Measurements from ENCODE around the gene TNKS2. TPM values are rescaled to one million over a fixed set of nuclear protein-coding genes. Genes with fewer than 3 reads are reported as not detected.

Gene TNKS2
- total RNA-seq, 1 experiment from 2014 or later = 27.0 TPM

DNA sequence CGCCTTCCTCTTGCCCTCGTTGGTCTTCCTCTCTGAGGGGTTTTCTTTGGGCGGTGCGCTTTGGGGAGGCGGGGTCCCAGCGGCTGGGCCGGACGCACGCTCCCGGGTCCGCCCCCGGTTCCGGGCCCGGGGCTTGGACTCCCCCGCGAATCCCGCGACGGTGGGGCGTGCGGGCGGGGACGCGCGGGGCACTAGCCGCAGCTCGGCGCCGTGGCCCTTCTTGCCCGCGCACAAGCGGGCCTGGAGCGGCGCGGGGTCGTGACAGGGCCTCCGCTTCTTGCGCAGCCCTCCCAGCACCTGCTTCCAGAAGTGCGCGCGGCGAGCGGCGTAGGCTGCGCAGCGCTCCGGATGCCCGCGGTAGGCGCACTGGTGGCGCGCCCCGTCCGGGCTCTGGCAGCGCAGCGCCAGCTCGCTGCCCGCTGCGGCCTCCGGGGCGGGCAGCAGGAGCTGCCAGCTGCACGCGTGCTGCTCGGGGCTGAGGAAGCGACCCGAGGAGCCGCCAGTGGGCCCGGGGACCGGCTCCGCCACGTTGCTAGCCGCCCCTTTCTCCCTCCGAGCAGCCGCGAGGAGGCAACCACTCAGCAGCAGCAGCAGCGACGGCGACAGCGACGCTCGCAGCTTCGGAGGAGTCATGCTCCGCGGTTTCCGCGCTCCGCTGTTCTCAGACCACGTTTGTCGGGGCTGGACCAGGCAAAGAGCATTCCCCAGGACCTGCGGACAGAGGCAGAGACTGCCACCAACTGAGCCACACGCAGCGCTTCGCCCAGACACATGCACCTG, 110.3 kb downstream of the TNKS2 start:
- DNase-seq (ENCODE audit: low read depth) = peak; percentile 86

DNA sequence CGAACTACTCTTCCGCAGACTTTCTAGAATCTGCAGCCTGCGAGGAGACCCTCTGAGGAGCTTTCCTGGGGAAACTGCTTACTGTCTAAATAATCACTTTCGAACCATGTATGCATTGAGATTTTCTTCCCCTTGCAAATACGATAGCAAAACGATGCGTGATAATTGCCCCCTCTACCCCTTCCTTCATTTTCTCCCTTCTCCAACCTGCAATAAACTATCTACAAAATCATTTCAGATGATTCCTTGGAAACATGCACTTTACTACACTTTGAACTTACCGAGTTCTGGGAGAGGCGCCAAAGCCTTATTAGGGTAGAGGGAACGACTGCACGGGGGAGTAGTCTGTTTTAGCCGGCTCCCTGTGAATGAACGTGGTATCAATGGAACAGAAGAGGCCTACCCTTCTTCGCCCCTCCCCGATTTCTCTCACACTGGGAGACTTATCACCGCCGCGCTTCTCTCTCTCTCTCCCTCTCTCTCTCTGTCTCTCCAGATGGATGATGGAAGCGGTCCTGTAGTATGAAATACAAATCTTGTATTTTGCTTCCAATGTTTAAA, 111.0 kb downstream of the TNKS2 start, which contains the start of gene FGFBP3:
Gene FGFBP3, minus strand, starts transcription at position 370 of the 561 bp plus-strand sequence. CDS start 517 bp downstream, outside the sequence.
- peak; percentile 53 for DNase-seq (ENCODE audit: low read depth)

DNA sequence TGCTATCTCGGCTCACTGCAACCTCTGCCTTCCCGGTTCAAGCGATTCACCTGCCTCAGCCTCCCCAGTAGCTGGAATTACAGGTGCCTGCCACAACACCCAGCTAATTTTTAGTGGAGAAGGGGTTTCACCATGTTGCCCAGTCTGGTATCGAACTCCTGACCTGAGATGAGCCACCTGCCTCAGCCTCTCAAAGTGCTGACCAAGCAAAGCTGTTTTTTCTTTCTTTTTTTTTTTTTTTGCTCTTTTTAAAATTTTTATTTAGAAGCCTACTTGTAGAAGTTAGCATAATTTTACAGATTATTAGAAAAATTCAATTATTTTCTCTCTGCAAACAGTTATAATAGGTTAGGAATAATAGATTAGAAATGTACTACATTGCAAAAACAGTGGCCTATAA, 112.2 kb downstream of the TNKS2 start:
- DNase-seq (ENCODE audit: low read depth) = no peak

Small RNAs within 50 kb of the gene (small RNA-seq; reads per million reads assigned to genes)
- not detected for gene AL359198.2
- gene SRP9P1 = not detected

Other genes with a start within 250 kb of the TNKS2 start
- gene PPP1R3C, start 165.4 kb upstream of the TNKS2 start, total RNA-seq (2014; rRNA removed; shearing (Covaris generic)) = 2.7 and 3.1 TPM in 2 replicates
- gene FGFBP3, start 111.1 kb downstream of the TNKS2 start, total RNA-seq (2014; rRNA removed; shearing (Covaris generic)) = 1.4 and 2.9 TPM in 2 replicates
- gene BTAF1, start 125.3 kb downstream of the TNKS2 start, total RNA-seq (2014; rRNA removed; shearing (Covaris generic)) = 17.8 and 18.0 TPM in 2 replicates

Measured in HT1080 (cell line).